Thyroid gland (tissue), 4 donors: ENCODE results near the gene LGALS16. TPM values are rescaled to one million over a fixed set of nuclear protein-coding genes. Genes with fewer than 3 reads are reported as not detected.
A peak's percentile ranks its signal among the peaks of the same experiment; 100 is the strongest.
"Not testable (repeated sequence)": the region's sequence is repeated elsewhere in the genome, so short reads cannot be mapped to it uniquely, and the experiment has no call there.

Source experiments
- DNase-seq, 2 donors: peaks; one replicate each; pipeline ENCODE4 v3.0.0-alpha.2; 2019
- H3K27ac ChIP-seq, 3 donors: fragments of 200-600 bp; sonication (generic); 1 replicate in 2 of 3; 2 replicates in 1 of 3; pipeline ENCODE4 v1.5.1; 2016 to 2019; ENCODE audit warnings: mild to moderate bottlenecking in 1 of 3, moderate library complexity in 1 of 3
- H3K27me3 ChIP-seq: fragments of 200-600 bp; sonication (generic); one replicate; pipeline ENCODE4 v1.5.1; 2019
- H3K36me3 ChIP-seq, 2 donors: fragments of 200-600 bp; sonication (generic); one replicate each; pipeline ENCODE4 v1.5.1; 2016 to 2019
- H3K4me1 ChIP-seq, 2 donors: fragments of 200-600 bp; sonication (generic); one replicate each; pipeline ENCODE4 v1.5.1; 2017 to 2019
- H3K4me3 ChIP-seq, 3 donors: fragments of 200-600 bp; sonication (generic); replicated peaks in 1 of 3; 1 replicate in 2 of 3; 2 replicates in 1 of 3; pipeline ENCODE4 v1.5.1; 2016; ENCODE audit warnings: mild to moderate bottlenecking in 1 of 3
- H3K9me3 ChIP-seq: fragments of 200-600 bp; sonication (generic); one replicate; pipeline ENCODE4 v1.5.1; 2017
- CTCF ChIP-seq, 6 experiments: fragments of 200-600 bp in 3 of 6; fragments of 450-650 bp in 3 of 6; sonication (generic) in 3 of 6; IDR thresholded peaks; one replicate each; pipeline ENCODE4 v1.5.1; 2016 to 2019; ENCODE audit warnings: antibody characterized with exemption in 6 of 6, mild to moderate bottlenecking in 2 of 6, inconsistent platforms in 1 of 6, moderate library complexity in 1 of 6
- POLR2A ChIP-seq, 2 donors: fragments of 450-650 bp; IDR thresholded peaks; one replicate each; pipeline ENCODE4 v1.6.1; 2017; ENCODE audit warnings: antibody characterized with exemption in 2 of 2, mild to moderate bottlenecking in 2 of 2, moderate library complexity in 1 of 2
- WGBS, 2 donors: methylation state at CpG; one replicate each; pipeline ENCODE4 v1.1.5; 2017; 5-methylcytosine and 5-hydroxymethylcytosine counted together
- intact Hi-C: fragments of 100-400 bp; cut with DNase I; formaldehyde crosslinking; loops from one replicate; pipeline ENCODE4 v1.15.1; 2023
- total RNA-seq, 4 donors: library from RNA; depleted of rRNA; stranded (reverse); fragments of >200 nt; gene quantifications; one replicate each; pipeline ENCODE4 v1.2.3, GENCODE V29; 2016

LGALS16 gene
- total RNA-seq, 4 donors from 2014 or later: not detected

DNA sequence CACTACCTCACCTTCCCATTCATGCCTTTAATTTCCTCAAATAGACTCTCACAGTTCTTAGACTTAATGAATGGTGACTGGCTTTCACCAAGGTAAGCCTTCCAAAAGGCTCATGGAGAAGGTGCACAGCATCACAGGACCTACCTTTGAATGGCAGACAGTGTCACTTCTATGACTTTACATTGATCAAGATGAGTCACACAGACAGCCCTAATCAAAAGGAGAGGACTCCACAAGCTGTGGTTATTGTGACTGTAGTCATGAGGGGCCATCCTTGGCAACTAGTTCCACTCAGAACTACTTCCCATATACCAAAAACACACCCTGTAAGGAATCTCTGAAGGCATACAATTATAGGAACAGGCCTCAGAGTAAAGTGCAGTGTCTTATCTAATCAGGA lies 5.9 kb downstream of the LGALS16 start:
- no peak overlapping the region for H3K27ac ChIP-seq
- intact Hi-C loops: no loop called here
- H3K27me3 ChIP-seq: no peaks in the 10 kb centered on the region
- no peak overlapping the region for H3K4me3 ChIP-seq
- no peak for DNase-seq
- no peaks in the 10 kb centered on the region for H3K9me3 ChIP-seq
- H3K36me3 ChIP-seq: no peaks in the 10 kb centered on the region
- H3K4me1 ChIP-seq: no peaks in the 10 kb centered on the region
- TF ChIP-seq CTCF (IDR thresholded peaks at IDR 0.05): no peak
- TF ChIP-seq POLR2A (IDR thresholded peaks at IDR 0.05): no peak

DNA sequence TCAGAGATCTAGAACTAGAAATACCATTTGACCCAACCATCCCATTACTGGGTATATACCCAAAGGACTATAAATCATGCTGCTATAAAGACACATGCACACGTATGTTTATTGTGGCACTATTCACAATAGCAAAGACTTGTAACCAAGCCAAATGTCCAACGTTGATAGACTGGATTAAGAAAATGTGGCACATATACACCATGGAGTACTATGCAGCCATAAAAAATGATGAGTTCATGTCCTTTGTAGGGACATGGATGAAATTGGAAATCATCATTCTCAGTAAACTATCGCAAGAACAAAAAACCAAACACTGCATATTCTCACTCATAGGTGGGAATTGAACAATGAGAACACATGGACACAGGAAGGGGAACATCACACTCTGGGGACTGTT lies 14.1 kb downstream of the LGALS16 start:
- H3K4me1 ChIP-seq, H3K27ac ChIP-seq, H3K36me3 ChIP-seq, DNase-seq, H3K27me3 ChIP-seq, H3K9me3 ChIP-seq, H3K4me3 ChIP-seq: not testable (repeated sequence)
- WGBS, 2 donors: 83 to 87% methylated on average over 3 of the region's 3 CpGs
- intact Hi-C loops: loop anchor here (5.0 kb wide), 1 partner anchor 118 kb away; no protein-coding TSS in a partner anchor

DNA sequence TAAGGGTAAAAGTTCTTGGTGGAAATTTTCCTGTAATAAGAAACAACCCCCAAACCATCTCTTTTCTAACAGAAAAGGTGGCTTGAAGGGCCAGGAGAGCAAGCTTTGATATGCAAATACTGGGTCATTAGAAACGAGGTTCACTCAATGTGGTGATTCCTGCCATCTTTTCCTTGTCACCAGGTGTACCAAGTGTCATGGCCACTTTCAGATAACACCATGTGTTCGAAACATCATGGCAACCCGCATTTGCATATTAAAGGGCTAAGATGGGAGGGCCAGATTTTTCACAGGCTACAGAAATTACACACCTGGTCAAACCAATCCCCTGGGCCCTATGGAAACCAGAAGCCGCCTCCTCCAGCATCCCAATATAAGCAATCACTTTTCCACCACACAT lies 15.3 kb downstream of the LGALS16 start:
- intact Hi-C loops: loop anchor here (5.0 kb wide), 1 partner anchor 119 kb away; no protein-coding TSS in a partner anchor
- no peaks in the 10 kb centered on the region for H3K4me1 ChIP-seq
- H3K9me3 ChIP-seq: no peaks in the 10 kb centered on the region
- H3K27ac ChIP-seq: no peak overlapping the region
- 37 to 45% methylated on average over 4 of the region's 4 CpGs for WGBS, 2 donors
- TF ChIP-seq POLR2A (IDR thresholded peaks at IDR 0.05) (no peak), CTCF (IDR thresholded peaks at IDR 0.05) (no peak)
- no peaks in the 10 kb centered on the region for H3K27me3 ChIP-seq
- no peak for DNase-seq
- no peaks in the 10 kb centered on the region for H3K36me3 ChIP-seq
- H3K4me3 ChIP-seq: no peak overlapping the region

DNA sequence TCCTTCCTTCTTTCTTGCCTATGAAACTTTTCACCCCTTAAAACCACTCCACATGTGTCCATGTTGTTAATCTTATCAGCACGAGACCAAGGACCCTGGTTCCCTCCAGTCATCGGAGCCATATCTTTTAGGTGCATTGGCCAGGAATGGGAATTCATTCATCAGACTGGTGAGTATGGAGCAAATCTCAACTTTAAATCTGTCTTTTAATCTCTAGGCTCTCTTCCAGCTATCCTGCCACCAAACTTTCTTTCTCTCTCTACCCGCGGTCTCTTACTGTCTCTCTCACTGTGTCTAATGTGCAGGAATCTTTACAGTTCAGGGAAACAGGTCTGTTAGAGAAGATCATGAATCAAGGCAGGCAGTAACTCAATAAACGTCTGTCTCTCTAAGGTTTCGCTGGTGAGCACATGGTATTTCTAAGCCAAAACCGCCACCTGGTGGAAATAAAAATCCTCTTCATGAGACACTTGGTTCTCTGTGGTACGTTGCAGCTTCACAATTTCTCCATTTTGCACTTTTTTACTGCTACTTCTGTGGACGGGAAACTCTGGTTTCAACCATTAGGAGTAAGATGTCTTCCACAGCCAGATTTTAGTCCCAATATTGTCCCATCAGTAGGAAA lies 16.1 kb downstream of the LGALS16 start:
- intact Hi-C loops: loop anchor here (5.0 kb wide), 1 partner anchor 120 kb away; no protein-coding TSS in a partner anchor
- Histone ChIP-seq H3K4me3 (no peak overlapping the region), H3K36me3 (no peaks in the 10 kb centered on the region), H3K27ac (no peak overlapping the region), H3K9me3 (no peaks in the 10 kb centered on the region), H3K27me3 (no peaks in the 10 kb centered on the region), H3K4me1 (no peaks in the 10 kb centered on the region)
- peak; percentile 35 to 42 for DNase-seq
- TF ChIP-seq CTCF (IDR thresholded peaks at IDR 0.05) (peak in 5 of 6 experiments; percentile 22 to 81 (median 62)), POLR2A (IDR thresholded peaks at IDR 0.05) (no peak)
- WGBS, 2 donors: 17% methylated on average over 9 of the region's 9 CpGs

DNA sequence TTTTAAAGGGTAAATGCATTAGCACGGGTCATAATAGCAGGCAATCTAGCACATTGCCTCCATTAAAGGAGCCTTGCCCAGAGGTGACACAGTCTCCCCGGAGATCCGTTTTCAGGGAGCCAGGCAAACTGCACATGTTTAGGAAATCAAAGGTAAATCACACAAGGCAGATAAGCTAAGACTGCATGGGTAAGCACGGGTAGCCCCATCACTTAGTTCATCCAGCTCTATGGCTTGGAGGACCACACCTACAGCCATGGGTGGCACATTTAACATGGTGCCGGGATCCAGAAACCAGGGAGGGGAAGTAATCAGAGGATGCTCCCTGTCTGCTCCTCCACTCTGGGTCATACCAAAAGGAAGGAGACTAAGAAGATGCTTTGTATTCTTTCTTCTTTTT lies 16.8 kb downstream of the LGALS16 start:
- no peaks in the 10 kb centered on the region for H3K27me3 ChIP-seq
- H3K4me3 ChIP-seq: no peak overlapping the region
- WGBS, 2 donors: 65 to 75% methylated on average over 5 of the region's 5 CpGs
- H3K9me3 ChIP-seq: no peaks in the 10 kb centered on the region
- intact Hi-C loops: loop anchor here (5.0 kb wide), 1 partner anchor 120 kb away; no protein-coding TSS in a partner anchor
- H3K4me1 ChIP-seq: no peaks in the 10 kb centered on the region
- no peaks in the 10 kb centered on the region for H3K36me3 ChIP-seq
- no peak overlapping the region for H3K27ac ChIP-seq
- no peak for DNase-seq
- TF ChIP-seq CTCF (IDR thresholded peaks at IDR 0.05) (no peak), POLR2A (IDR thresholded peaks at IDR 0.05) (no peak)

DNA sequence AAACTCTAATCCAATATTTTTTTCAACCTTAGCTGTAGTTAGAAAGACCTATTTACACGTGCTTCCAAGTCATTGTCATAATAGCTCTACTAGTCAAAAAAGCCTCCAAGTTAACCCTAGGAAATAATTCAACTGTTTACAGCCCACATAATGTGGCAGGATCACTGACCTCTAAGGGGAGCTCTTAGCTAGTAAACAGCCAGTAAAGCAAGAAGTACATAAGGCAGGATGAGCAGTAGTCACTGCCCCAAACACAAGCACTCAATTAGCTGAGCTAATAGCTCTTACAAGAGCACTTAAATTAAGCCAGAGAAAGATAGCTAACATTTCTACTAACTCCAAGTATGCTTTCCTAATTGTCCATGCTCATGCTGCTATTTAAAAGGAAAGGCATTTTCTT lies 18.1 kb downstream of the LGALS16 start:
- intact Hi-C loops: loop anchor here (5.0 kb wide), 1 partner anchor 122 kb away; no protein-coding TSS in a partner anchor
- not testable (repeated sequence) for H3K4me3 ChIP-seq, H3K27ac ChIP-seq, H3K4me1 ChIP-seq, DNase-seq, H3K9me3 ChIP-seq, H3K36me3 ChIP-seq, H3K27me3 ChIP-seq
- WGBS, 2 donors: 19 to 27% methylated on average over 1 of the region's 1 CpG
